ACC112 (cell line): ENCODE measurements around the gene ZNF709.
"Not testable (repeated sequence)": the region's sequence is repeated elsewhere in the genome, so short reads cannot be mapped to it uniquely, and the experiment has no call there.

ENCODE experiments used
- H2AFZ ChIP-seq: fragments of 200-600 bp; sonication (generic); one replicate; pipeline ENCODE4 v1.6.0; 2017; ENCODE audit warnings: antibody characterized with exemption, low read length; ENCODE audit not compliant: unreplicated experiment
- H3K27ac ChIP-seq: fragments of 200-600 bp; sonication (generic); 2 replicates; pipeline ENCODE4 v1.5.1; 2014; ENCODE audit warnings: low read depth, mild to moderate bottlenecking, antibody characterized with exemption, low read length, moderate library complexity
- H3K27me3 ChIP-seq: fragments of 200-600 bp; sonication (generic); 2 replicates; pipeline ENCODE4 v1.6.1; 2014; ENCODE audit warnings: mild to moderate bottlenecking, antibody characterized with exemption, low read length, moderate library complexity, mixed read lengths; ENCODE audit not compliant: insufficient read depth
- H3K36me3 ChIP-seq: fragments of 200-600 bp; sonication (generic); 2 replicates; pipeline ENCODE4 v1.6.1; 2016; ENCODE audit warnings: mild to moderate bottlenecking, antibody characterized with exemption, low read length, moderate library complexity, mixed read lengths; ENCODE audit not compliant: insufficient read depth
- H3K4me1 ChIP-seq: fragments of 200-600 bp; sonication (generic); one replicate; pipeline ENCODE4 v1.6.1; 2016; ENCODE audit warnings: low read length, mixed read lengths; ENCODE audit not compliant: insufficient read depth, unreplicated experiment, control insufficient read depth
- H3K4me3 ChIP-seq: fragments of 200-600 bp; sonication (generic); 2 replicates; pipeline ENCODE4 v1.5.1; 2014; ENCODE audit warnings: mild to moderate bottlenecking, low read depth, low read length
- H3K79me2 ChIP-seq: fragments of 200-600 bp; sonication (generic); one replicate; pipeline ENCODE4 v1.6.0; 2016; ENCODE audit warnings: low read length; ENCODE audit not compliant: control insufficient read depth, unreplicated experiment, insufficient read depth

ZNF709 gene

DNA sequence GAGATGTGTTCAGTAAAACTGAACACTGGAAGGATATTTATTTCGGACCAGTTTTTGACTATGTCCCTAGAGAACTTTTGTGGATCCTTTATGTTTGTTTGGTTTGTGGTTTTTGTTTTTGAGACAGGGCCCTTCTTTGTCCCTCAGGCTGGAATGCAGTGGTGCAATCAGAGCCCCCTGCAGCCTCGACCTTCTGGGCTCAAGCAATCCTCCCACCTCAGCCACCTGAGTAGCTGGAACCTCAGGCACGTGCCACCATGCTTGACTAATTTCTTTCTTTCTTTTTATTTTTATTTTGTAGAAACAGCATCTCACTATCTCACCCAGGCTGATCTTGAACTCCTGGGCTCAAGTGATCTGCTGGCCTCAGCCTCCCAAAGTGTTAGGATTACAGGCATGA is 955 bp upstream of the ZNF709 start:
- H3K27me3 ChIP-seq: no peaks in the 10 kb centered on the region
- no peaks in the 10 kb centered on the region for H3K36me3 ChIP-seq
- H3K27ac ChIP-seq: no peak overlapping the region
- H3K79me2 ChIP-seq: peaks cover 10% of the 10 kb centered on the region
- H2AFZ ChIP-seq: no peak overlapping the region
- H3K4me3 ChIP-seq: no peak overlapping the region
- no peaks in the 10 kb centered on the region for H3K4me1 ChIP-seq

DNA sequence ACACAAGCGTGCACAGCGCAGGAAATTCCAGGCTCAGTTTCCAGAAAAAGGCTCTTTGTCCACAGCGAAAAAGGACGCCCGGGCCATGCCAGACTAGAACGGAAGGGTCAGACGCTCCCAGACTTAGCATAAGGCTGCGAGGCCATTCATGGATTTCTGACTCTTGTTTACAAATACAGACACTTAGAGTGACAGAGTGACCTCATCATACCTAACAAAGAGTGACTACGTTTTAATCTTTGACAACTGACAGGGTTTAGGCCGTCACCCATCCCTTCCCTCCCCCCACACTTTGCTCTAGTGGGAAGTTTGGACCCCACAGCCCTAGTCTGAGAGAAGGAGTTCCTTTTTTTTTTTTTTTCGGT is 418 bp upstream of the ZNF709 start:
- H3K27me3 ChIP-seq: no peaks in the 10 kb centered on the region
- peak overlapping the region; percentile 87 for H3K4me3 ChIP-seq
- no peaks in the 10 kb centered on the region for H3K36me3 ChIP-seq
- H3K79me2 ChIP-seq: peaks cover 10% of the 10 kb centered on the region
- no peaks in the 10 kb centered on the region for H3K4me1 ChIP-seq
- peak overlapping the region; percentile 97 for H2AFZ ChIP-seq
- no peak overlapping the region for H3K27ac ChIP-seq

DNA sequence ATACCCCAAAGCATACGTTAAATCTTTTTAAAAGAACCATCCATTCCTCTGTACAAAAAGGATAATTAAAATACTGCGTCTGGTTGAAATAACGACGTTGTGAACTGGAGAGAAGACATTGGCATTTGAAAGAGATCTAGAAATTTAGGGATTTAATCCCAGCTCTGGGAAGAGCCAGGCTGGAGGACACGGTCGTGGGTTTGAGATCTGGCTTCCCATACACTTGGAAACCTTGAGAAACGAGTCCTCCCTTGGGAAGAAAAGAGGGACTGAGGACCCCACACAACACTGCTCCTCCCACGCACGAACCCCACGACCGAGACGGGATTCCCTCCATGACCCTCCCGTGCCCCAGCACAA is 625 bp downstream of the ZNF709 start:
- peak overlapping the region; percentile 63 for H2AFZ ChIP-seq
- H3K27ac ChIP-seq: no peak overlapping the region
- peak overlapping the region; percentile 87 for H3K4me3 ChIP-seq
- no peaks in the 10 kb centered on the region for H3K4me1 ChIP-seq
- H3K27me3 ChIP-seq: no peaks in the 10 kb centered on the region
- peaks cover 10% of the 10 kb centered on the region for H3K79me2 ChIP-seq
- H3K36me3 ChIP-seq: no peaks in the 10 kb centered on the region

DNA sequence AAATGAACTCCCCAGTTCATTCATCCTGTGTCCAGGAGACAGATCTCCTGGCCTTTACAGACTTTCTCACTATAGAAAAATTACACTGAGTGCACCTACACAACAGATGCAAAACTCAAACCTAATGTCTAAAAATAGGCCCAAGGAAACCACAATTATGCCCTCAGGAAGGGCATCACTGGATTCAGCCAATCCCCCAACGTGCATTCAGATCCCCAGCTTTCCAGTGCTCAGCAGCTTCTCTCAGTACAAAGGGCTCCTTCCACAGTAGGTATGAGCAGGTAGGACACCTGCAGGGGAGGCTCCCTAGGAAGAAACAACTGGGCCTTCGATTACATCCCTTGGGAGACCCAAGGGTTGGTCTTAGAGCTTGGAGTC is 2.1 kb downstream of the ZNF709 start:
- Histone ChIP-seq H3K36me3 (no peaks in the 10 kb centered on the region), H2AFZ (no peak overlapping the region), H3K4me1 (no peaks in the 10 kb centered on the region), H3K79me2 (peaks cover 10% of the 10 kb centered on the region), H3K27ac (no peak overlapping the region), H3K27me3 (no peaks in the 10 kb centered on the region), H3K4me3 (no peak overlapping the region)

DNA sequence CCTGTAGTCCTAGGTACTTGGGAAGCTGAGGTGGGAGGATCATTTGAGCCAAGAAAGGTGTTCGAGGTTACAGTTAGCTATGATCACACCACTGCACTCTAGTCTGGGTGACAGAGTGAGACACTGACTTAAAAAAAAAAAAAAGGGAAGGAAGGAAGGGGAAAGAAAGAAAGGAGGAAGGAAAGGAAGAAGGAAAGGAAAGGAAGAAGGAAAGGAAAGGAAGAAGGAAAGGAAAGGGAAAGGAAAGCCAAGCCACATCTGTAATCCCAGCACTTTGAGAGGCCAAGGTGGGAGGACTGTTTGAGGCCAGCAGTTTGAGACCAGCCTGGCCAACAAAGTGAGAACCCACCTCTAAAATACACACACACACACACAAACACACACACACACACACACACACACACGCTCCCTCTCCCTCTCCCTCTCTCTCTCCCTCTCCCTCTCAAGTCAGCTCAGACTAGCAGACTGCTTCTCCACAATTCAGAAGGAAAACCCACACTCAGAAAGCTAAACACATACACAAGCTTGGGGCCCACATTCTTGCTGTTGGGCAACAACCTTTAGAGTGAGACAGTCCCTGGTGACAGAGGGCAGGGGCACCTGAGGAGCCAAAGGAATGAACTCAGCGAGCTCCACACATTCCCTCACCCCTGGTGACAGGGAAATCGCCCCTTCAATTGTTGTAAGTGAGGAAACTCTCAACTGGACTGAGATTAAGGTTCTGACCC is 2.7 kb downstream of the ZNF709 start:
- Histone ChIP-seq H3K79me2 (peaks cover 10% of the 10 kb centered on the region), H3K27me3 (no peaks in the 10 kb centered on the region), H3K27ac (no peak overlapping the region), H2AFZ (no peak overlapping the region), H3K4me1 (no peaks in the 10 kb centered on the region), H3K4me3 (no peak overlapping the region), H3K36me3 (no peaks in the 10 kb centered on the region)

DNA sequence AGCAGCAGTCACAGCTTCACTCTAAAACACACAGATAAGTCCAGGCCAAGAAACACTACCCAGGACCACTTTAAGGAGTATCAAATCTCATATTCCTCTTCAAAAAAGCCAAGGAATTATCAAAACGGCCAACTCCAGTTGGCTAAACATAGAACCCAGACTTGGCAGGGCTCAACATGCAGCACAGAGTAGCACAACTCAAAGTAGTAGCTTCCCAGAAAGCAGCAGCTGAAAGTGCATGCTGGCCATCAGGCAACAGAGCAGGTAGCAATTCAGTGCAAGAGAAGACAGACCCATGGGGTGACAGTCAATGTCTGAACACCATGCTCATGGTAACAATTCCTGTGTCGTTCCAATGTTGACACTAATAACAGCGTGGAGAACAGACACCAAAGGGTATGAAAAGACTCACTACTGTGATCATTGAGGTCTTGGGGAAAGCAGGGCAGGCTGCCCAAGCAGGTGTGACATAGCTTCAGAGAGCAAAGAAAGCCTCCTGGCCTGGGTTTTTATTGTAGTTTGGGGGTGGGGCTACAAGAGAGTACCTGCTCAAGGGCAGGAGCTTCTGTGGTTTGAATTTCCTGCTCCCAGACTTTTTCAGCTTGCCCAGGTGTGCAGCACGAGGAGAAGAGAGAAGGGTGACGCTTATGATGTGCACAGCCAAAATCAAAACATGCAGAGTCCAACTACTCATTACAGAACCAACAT is 6.2 kb downstream of the ZNF709 start:
- Histone ChIP-seq H3K79me2 (peaks cover 5% of the 10 kb centered on the region), H3K4me3 (no peak overlapping the region), H3K27me3 (no peaks in the 10 kb centered on the region), H3K4me1 (no peaks in the 10 kb centered on the region), H2AFZ (no peak overlapping the region), H3K36me3 (no peaks in the 10 kb centered on the region), H3K27ac (no peak overlapping the region)

DNA sequence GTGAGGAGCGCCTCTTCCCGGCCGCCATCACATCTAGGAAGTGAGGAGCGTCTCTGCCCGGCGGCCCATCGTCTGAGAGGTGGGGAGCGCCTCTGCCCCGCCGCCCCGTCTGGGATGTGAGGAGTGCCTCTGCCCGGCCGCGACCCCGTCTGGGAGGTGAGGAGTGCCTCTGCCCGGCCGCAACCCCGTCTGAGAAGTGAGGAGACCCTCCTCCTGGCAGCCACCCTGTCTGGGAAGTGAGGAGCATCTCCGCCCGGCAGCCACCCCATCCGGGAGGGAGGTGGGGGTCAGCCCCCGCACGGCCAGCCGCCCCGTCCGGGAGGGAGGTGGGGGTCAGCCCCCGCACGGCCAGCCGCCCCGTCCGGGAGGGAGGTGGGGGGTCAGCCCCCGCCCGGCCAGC is 17.0 kb downstream of the ZNF709 start:
- H2AFZ ChIP-seq, H3K27me3 ChIP-seq, H3K27ac ChIP-seq, H3K79me2 ChIP-seq, H3K4me3 ChIP-seq, H3K4me1 ChIP-seq: not testable (repeated sequence)
- peaks cover 18% of the 10 kb centered on the region for H3K36me3 ChIP-seq

DNA sequence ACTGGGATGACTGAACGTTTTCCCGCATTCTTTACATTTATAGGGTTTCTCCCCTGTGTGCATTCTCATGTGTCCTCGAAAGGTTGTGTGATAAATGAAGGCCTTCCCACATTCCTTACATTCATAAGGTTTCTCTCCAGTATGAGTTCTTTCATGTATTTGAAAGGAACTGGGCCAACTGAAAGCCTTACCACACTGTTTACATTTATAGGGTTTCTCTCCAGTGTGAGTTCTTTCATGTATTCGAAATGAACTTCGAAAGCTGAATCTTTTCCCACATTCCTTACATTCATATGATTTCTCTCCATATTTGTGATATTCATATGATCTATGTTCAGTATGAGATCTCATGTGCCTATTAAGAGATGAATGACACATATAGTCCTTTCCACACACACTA is 19.4 kb downstream of the ZNF709 start:
- Histone ChIP-seq H3K79me2 (no peaks in the 10 kb centered on the region), H3K27me3 (no peaks in the 10 kb centered on the region), H2AFZ (no peak overlapping the region), H3K27ac (no peak overlapping the region), H3K36me3 (peaks cover 19% of the 10 kb centered on the region), H3K4me1 (no peaks in the 10 kb centered on the region), H3K4me3 (no peak overlapping the region)

DNA sequence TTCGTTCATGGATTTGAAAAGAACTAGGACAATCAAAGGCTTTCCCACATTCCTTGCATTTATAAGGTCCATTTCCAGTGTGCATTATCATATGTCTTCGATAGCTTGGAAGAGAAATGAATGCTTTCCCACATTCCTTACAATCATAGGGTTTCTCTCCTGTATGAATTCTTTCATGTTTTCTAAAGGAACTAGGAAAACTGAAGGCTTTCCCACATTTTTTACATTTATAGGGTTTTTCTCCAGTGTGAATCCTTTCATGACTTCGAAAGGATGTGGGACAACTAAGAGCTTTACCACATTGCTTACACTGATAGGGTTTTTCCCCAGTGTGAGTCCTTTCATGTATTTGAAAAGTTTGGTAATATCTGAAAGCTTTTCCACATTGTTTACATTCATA is 19.8 kb downstream of the ZNF709 start:
- peaks cover 19% of the 10 kb centered on the region for H3K36me3 ChIP-seq
- H3K79me2 ChIP-seq: no peaks in the 10 kb centered on the region
- H3K27me3 ChIP-seq: no peaks in the 10 kb centered on the region
- no peak overlapping the region for H3K27ac ChIP-seq
- no peak overlapping the region for H3K4me3 ChIP-seq
- H3K4me1 ChIP-seq: no peaks in the 10 kb centered on the region
- no peak overlapping the region for H2AFZ ChIP-seq

DNA sequence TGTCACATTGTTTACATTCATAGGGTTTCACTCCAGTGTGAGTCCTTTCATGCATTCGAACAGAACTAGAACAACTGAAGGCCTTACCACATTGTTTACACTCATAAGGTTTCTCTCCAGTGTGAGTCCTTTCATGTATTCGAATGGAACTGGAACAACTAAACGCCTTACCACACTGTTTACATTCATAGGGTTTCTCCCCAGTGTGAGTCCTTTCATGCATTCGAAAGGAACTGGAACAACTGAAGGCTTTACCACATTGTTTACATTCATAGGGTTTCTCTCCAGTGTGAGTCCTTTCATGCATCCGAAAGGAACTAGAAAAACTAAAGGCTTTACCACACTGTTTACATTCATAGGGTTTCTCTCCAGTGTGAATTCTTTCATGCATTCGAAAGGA is 20.5 kb downstream of the ZNF709 start:
- H2AFZ ChIP-seq, H3K79me2 ChIP-seq, H3K27ac ChIP-seq, H3K4me1 ChIP-seq, H3K4me3 ChIP-seq, H3K27me3 ChIP-seq: not testable (repeated sequence)
- H3K36me3 ChIP-seq: peaks cover 19% of the 10 kb centered on the region

DNA sequence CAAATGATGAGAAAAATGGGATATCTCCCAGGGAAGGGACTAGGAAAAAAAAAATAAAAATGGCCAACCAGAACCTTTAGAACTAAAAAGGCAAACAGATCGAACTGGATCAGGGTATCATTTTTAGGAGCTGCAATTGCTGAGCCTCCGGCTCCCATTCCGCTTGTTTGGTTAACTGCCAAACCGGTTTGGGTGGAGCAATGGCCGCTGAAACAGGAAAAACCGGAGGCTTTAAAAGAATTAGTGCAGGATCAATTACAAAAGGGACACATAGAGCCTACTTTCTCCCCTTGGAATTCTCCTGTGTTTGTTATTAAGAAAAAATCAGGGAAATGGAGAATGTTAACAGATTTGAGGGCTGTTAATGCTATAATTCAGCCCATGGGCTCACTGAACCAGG is 31.1 kb downstream of the ZNF709 start:
- H3K27ac ChIP-seq: no peak overlapping the region
- H2AFZ ChIP-seq: no peak overlapping the region
- no peaks in the 10 kb centered on the region for H3K27me3 ChIP-seq
- no peaks in the 10 kb centered on the region for H3K36me3 ChIP-seq
- no peaks in the 10 kb centered on the region for H3K4me1 ChIP-seq
- H3K79me2 ChIP-seq: no peaks in the 10 kb centered on the region
- no peak overlapping the region for H3K4me3 ChIP-seq
